K562 treated with DMSO at 1 percent for 24 hours (cell line): ENCODE measurements around the gene PNMA3. TPM values are rescaled to one million over a fixed set of nuclear protein-coding genes. Genes with fewer than 3 reads are reported as not detected.

Experiments
- total RNA-seq: library from RNA; unstranded; fragments of 300-600 nt; gene quantifications from 2 replicates; pipeline ENCODE4 v1.2.3, GENCODE V29; 2022; ENCODE audit warnings: low read depth; ENCODE audit not compliant: insufficient read depth

Gene PNMA3, protein sequence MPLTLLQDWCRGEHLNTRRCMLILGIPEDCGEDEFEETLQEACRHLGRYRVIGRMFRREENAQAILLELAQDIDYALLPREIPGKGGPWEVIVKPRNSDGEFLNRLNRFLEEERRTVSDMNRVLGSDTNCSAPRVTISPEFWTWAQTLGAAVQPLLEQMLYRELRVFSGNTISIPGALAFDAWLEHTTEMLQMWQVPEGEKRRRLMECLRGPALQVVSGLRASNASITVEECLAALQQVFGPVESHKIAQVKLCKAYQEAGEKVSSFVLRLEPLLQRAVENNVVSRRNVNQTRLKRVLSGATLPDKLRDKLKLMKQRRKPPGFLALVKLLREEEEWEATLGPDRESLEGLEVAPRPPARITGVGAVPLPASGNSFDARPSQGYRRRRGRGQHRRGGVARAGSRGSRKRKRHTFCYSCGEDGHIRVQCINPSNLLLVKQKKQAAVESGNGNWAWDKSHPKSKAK
- total RNA-seq: 0.66 and 1.2 TPM in 2 replicates

DNA sequence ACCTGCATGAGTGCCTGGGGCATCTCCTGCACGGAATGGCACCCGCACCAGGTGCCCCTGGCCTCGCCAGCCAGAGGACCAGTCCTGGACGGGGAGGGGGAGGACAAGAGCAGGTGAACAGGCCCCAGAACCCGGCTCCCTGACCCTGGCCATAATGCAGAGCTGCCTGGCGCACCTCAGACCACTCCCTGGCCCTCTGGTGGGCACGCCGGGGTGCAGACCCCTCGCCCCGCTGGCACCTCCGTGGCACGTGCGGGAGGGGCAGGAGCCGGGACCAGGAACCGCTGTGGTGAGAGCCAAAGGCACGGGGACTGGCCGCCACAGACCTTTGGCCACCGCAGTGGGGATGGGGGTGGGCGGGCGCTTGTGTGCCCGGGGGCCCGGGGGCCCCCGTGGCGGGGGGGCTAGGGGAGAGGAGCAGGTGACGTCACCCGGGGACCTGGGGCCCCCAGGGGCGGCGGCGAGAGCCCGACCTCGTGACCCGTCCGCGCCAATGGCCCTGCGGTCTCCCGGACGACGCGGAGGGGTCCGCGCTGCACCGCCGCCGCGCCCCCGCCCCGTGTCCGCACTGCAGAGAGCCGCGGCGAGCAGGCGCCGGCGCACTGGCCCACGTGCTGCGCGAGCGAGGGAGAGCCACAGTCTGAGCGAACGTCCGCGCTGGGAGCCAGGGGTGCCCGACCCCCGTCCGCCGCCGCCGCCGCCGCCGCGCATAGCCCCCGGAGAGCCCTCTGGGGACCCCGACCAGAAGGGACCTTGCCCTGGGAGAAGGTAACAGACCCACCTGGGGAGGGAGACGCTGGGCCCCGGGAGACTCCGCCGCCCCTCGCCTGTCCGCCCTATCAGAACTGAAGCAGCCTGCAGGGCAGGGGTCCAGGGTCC lies at the start of gene PNMA3:
TSS of gene PNMA3 (plus strand) at position 600 of the 879 bp plus-strand sequence. CDS start 586 bp downstream, outside the sequence.

DNA sequence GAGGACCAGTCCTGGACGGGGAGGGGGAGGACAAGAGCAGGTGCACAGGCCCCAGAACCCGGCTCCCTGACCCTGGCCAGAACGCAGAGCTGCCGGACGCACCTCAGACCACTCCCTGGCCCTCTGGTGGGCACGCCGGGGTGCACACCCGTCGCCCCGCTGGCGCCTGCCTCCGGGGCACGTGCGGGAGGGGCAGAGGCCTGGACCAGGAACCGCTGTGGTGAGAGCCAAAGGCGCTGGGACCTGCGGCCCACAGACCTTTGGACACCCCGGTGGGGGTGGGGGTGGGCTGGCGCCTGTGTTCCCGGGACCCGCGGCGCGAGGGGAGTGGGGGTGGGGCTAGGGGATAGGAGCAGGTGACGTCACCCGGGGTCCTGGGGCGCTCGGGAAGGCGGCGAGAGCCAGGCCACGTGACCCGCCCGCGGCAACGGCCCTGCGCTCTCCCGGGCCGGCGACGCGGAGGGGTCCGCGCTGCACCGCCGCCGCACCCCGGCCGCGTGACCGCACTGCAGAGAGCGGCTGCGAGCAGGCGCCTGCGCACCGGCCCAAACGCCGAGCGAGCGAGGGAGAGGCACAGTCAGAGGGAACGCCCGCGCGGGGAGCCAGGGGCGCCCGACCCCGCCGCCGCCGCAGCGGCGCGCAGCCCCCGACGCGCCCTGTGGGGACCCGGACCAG lies 15.8 kb downstream of the PNMA3 start, which contains the start of gene PNMA6A:
TSS of gene PNMA6A (plus strand) at position 546 of the 675 bp plus-strand sequence. CDS start 609 bp downstream, outside the sequence.

Other genes with a start within 250 kb of the PNMA3 start
- gene CETN2, start 225.7 kb upstream of the PNMA3 start, total RNA-seq: 12.9 and 16.6 TPM in 2 replicates
- gene NSDHL, start 225.4 kb upstream of the PNMA3 start, total RNA-seq: 27.2 and 27.8 TPM in 2 replicates
- 0.12 and 0.32 TPM in 2 replicates for gene ZNF185, start 158.4 kb upstream of the PNMA3 start, total RNA-seq
- not detected in 2 replicates for gene PNMA5, start 62.4 kb upstream of the PNMA3 start, total RNA-seq
- 13.3 and 16.1 TPM in 2 replicates for gene PNMA6A, start 16.0 kb downstream of the PNMA3 start, total RNA-seq
- gene MAGEA1, start 122.8 kb downstream of the PNMA3 start, total RNA-seq: 57.1 and 59.0 TPM in 2 replicates